Fibroblast of lung (primary cell): Measurements from ENCODE around the gene HIPK3. TPM values are rescaled to one million over a fixed set of nuclear protein-coding genes. Genes with fewer than 3 reads are reported as not detected.

Experiments used
- DNase-seq, 2 donors: peaks; one replicate each; pipeline versions ENCODE4 v3.0.0 to v3.0.0-alpha.2; 2010; ENCODE audit warnings: low read depth in 2 of 2
- H2AFZ ChIP-seq: 2 replicates; pipeline ENCODE4 v1.5.1; 2012; ENCODE audit warnings: low read length, control low read depth, inconsistent platforms
- H3K27ac ChIP-seq: 2 replicates; pipeline ENCODE4 v1.5.1; 2011; ENCODE audit warnings: low read length, control low read depth; ENCODE audit not compliant: insufficient read depth
- H3K27me3 ChIP-seq: 2 replicates; pipeline ENCODE4 v1.5.1; 2011; ENCODE audit warnings: mild to moderate bottlenecking, low read length; ENCODE audit not compliant: control insufficient read depth, insufficient read depth
- H3K36me3 ChIP-seq: 2 replicates; pipeline ENCODE4 v1.5.1; 2011; ENCODE audit warnings: low read length; ENCODE audit not compliant: control insufficient read depth, insufficient read depth
- H3K4me1 ChIP-seq: 2 replicates; pipeline ENCODE4 v1.5.1; 2011; ENCODE audit warnings: low read length; ENCODE audit not compliant: control insufficient read depth, insufficient read depth; ENCODE audit errors: extremely low read depth
- H3K4me2 ChIP-seq: 2 replicates; pipeline ENCODE4 v1.5.1; 2011; ENCODE audit warnings: low read length, control low read depth; ENCODE audit not compliant: insufficient read depth; ENCODE audit errors: extremely low read depth
- H3K4me3 ChIP-seq, 4 experiments: fragments of 200-600 bp in 1 of 4; sonication (generic) in 1 of 4; replicated peaks in 1 of 4; 2 replicates each; pipeline ENCODE4 v1.5.1; 2011 to 2016; ENCODE audit warnings: low read length in 4 of 4, low read depth in 3 of 4, mild to moderate bottlenecking in 3 of 4, control low read depth in 2 of 4, inconsistent platforms in 1 of 4, mixed read lengths in 1 of 4; ENCODE audit not compliant: insufficient read depth in 1 of 4; ENCODE audit errors: control extremely low read depth in 1 of 4
- H3K79me2 ChIP-seq: 2 replicates; pipeline ENCODE4 v1.5.1; 2012; ENCODE audit warnings: mild to moderate bottlenecking, low read length, inconsistent platforms; ENCODE audit not compliant: control insufficient read depth, insufficient read depth
- H3K9ac ChIP-seq: 2 replicates; pipeline ENCODE4 v1.5.1; 2011; ENCODE audit warnings: mild to moderate bottlenecking, low read length, control low read depth; ENCODE audit not compliant: insufficient read depth
- H3K9me3 ChIP-seq: 2 replicates; pipeline ENCODE4 v1.5.1; 2012; ENCODE audit warnings: low read depth, low read length; ENCODE audit not compliant: control insufficient read depth, insufficient read depth
- H4K20me1 ChIP-seq: 2 replicates; pipeline ENCODE4 v1.5.1; 2011; ENCODE audit warnings: low read length; ENCODE audit not compliant: control insufficient read depth, insufficient read depth; ENCODE audit errors: extremely low read depth
- CTCF ChIP-seq, 2 donors: IDR thresholded peaks in 1 of 2; conservative IDR thresholded peaks in 1 of 2; 1 replicate in 1 of 2; 2 replicates in 1 of 2; pipeline ENCODE4 v1.5.1; 2011 to 2012; ENCODE audit warnings: low read length in 2 of 2, control low read depth in 1 of 2, inconsistent platforms in 1 of 2, low read depth in 1 of 2, mild to moderate bottlenecking in 1 of 2
- EZH2 ChIP-seq: IDR thresholded peaks from 2 replicates; pipeline ENCODE4 v1.5.1; 2012; ENCODE audit warnings: low read length, control low read depth, mild to moderate bottlenecking; ENCODE audit errors: missing control alignments
- polyA plus RNA-seq, 2 donors: library from polyadenylated mRNA; depleted of rRNA in 1 of 2; stranded (reverse) in 1 of 2; unstranded in 1 of 2; fragments of >200 nt; gene quantifications; 2 replicates each; pipeline ENCODE4 v1.2.1, GENCODE V29; 2011 to 2012; ENCODE audit warnings: missing spikeins in 1 of 2
- total RNA-seq: library from RNA; depleted of rRNA; stranded (reverse); fragments of >200 nt; gene quantifications from 2 replicates; pipeline ENCODE4 v1.2.1, GENCODE V29; 2014

Gene HIPK3
- total and polyA plus RNA-seq, 2 donors (not counting 1 experiment from before 2014, with no cell fraction given) = 24.5 to 89.8 TPM

DNA sequence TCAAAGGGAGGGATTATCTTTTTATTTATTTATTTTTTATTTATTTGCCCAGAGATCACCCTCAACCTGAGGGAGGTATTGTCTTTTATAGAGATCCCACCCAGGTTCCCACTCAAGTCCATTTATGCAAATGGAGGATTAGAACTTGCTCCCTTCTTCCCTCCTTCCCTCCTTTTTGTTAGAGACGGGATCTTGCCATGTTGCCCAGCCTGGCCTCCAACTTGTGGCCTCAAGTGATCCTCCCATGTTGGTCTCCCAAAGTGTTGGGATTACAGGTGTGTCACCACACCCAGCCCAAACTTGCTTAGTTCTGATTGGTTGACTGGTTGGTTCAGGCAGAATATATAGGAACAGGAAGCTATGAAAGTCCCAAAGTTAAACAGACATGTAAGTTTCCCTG is 51.9 kb downstream of the HIPK3 start:
- Histone ChIP-seq H3K27me3 (no peaks in the 10 kb centered on the region), H3K4me3 (no peak overlapping the region), H2AFZ (no peak overlapping the region), H3K4me1 (peaks cover 3% of the 10 kb centered on the region), H3K9ac (no peak overlapping the region), H3K79me2 (peaks cover 62% of the 10 kb centered on the region), H3K27ac (no peak overlapping the region), H3K9me3 (no peaks in the 10 kb centered on the region), H3K36me3 (no peaks in the 10 kb centered on the region), H3K4me2 (no peak overlapping the region), H4K20me1 (no peaks in the 10 kb centered on the region)
- TF ChIP-seq CTCF (conservative IDR thresholded peaks at IDR 0.05 in 1 of 2, IDR thresholded peaks at IDR 0.05 in 1 of 2; ENCODE audit: low read depth in 1 of 2, low read length in 2 of 2) = no peak
- no peak for TF ChIP-seq EZH2
- no peak for DNase-seq

DNA sequence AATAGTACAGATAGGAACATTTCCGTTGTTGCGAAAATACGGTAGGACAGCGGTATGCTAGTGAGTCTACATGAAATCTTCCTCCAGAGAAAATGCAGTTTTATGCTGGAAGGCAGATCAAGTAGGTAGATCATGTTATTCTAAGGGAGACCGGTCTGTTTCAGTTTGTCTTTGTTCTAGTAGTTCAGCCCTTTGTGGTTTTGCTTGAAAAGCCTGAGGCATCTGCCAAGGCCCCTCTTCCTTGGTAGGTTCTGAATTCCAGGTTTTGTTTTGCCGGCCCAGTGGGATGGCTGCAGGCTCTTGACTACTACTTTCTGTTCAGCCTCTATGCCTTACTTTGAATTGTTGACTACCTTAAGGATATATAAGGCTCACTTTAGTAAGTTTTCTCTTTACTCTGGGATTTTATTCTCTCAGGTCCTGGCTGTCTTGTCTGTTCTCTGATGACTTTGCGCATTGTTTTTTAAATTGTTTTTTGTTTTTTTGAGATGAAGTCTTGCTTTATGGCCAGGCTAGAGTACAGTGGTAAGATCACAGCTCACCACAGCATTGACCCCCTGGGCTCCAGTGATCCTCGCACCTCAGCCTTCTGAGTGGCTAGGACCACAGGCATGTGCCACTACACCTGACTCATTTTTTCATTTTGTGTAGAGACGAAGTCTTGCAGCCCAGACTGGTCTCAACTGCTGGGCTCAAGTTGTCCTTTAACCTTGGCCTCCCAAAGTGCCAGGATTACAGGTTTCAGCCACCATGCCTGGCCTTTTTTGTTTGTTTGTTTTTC is 53.7 kb downstream of the HIPK3 start:
- Histone ChIP-seq H3K4me1 (peaks cover 5% of the 10 kb centered on the region), H3K36me3 (no peaks in the 10 kb centered on the region), H3K4me3 (no peak overlapping the region), H4K20me1 (no peaks in the 10 kb centered on the region), H3K79me2 (peaks cover 58% of the 10 kb centered on the region), H3K9ac (no peak overlapping the region), H2AFZ (no peak overlapping the region), H3K4me2 (no peak overlapping the region), H3K27me3 (no peaks in the 10 kb centered on the region), H3K9me3 (no peaks in the 10 kb centered on the region), H3K27ac (no peak overlapping the region)
- TF ChIP-seq EZH2 (no peak), CTCF (conservative IDR thresholded peaks at IDR 0.05 in 1 of 2, IDR thresholded peaks at IDR 0.05 in 1 of 2; ENCODE audit: low read depth in 1 of 2, low read length in 2 of 2) (no peak)
- DNase-seq = peak in 1 of 2 donors; percentile 75

- H3K9me3 ChIP-seq = no peaks in the 10 kb centered on the region
- no peaks in the 10 kb centered on the region for H3K36me3 ChIP-seq
- DNase-seq = no peak
- TF ChIP-seq CTCF (conservative IDR thresholded peaks at IDR 0.05 in 1 of 2, IDR thresholded peaks at IDR 0.05 in 1 of 2; ENCODE audit: low read depth in 1 of 2, low read length in 2 of 2) (no peak), EZH2 (no peak)
- no peak overlapping the region for H3K9ac ChIP-seq
- H3K79me2 ChIP-seq = peaks cover 63% of the 10 kb centered on the region
- H3K27ac ChIP-seq = no peak overlapping the region
- no peak overlapping the region for H3K4me2 ChIP-seq
- no peak overlapping the region for H2AFZ ChIP-seq
- H3K4me3 ChIP-seq = no peak overlapping the region
- H3K27me3 ChIP-seq = no peaks in the 10 kb centered on the region
- peaks cover 5% of the 10 kb centered on the region for H3K4me1 ChIP-seq
- peaks cover 3% of the 10 kb centered on the region for H4K20me1 ChIP-seq
Observed at GRCh38 chr11:33311680-33312079, 54.5 kb downstream of the HIPK3 start.
